Hematopoietic multipotent progenitor cell treated with erythropoietin and hydrocortisone succinate and interleukin-3 and kit ligand, for 6 days (in vitro differentiated cells): ENCODE measurements around the gene TEAD4.
A peak's percentile ranks its signal among the peaks of the same experiment; 100 is the strongest.

Source experiments
- DNase-seq: peaks from one replicate; pipeline ENCODE4 v3.0.0-alpha.2; 2015

Gene TEAD4

GRCh38 chr12:3034067-3034750 lies 75.0 kb downstream of the TEAD4 start:
- DNase-seq, result peak; percentile 82

- DNase-seq, result no peak
These were observed 76.0 kb downstream of the TEAD4 start for GRCh38 chr12:3035171-3035570.

- DNase-seq, result peak; percentile 20
These were observed 76.9 kb downstream of the TEAD4 start for GRCh38 chr12:3035815-3036702.

- DNase-seq, result no peak
These were observed 77.9 kb downstream of the TEAD4 start for GRCh38 chr12:3036901-3037600.

GRCh38 chr12:3038166-3038565 lies 79.0 kb downstream of the TEAD4 start:
- DNase-seq, result no peak

GRCh38 chr12:3038926-3039510 lies 79.8 kb downstream of the TEAD4 start:
- DNase-seq, result no peak

- DNase-seq, result no peak
These were observed 80.9 kb downstream of the TEAD4 start for GRCh38 chr12:3040026-3040656.

- DNase-seq, result no peak
These were observed 81.7 kb downstream of the TEAD4 start for GRCh38 chr12:3040663-3041544.

- DNase-seq, result peak; percentile 89
These were observed 82.5 kb downstream of the TEAD4 start for GRCh38 chr12:3041558-3042164.

- DNase-seq, result peak; percentile 34
These were observed 83.2 kb downstream of the TEAD4 start for GRCh38 chr12:3042394-3042793.

GRCh38 chr12:3042826-3043225 lies 83.6 kb downstream of the TEAD4 start:
- DNase-seq, result no peak

- DNase-seq, result no peak
These were observed 84.2 kb downstream of the TEAD4 start for GRCh38 chr12:3043406-3043805.

GRCh38 chr12:3044141-3044630 lies 85.0 kb downstream of the TEAD4 start:
- no peak for DNase-seq

GRCh38 chr12:3045494-3045893 lies 86.3 kb downstream of the TEAD4 start:
- DNase-seq, result no peak

- DNase-seq, result no peak
These were observed 86.8 kb downstream of the TEAD4 start for GRCh38 chr12:3045989-3046388.

GRCh38 chr12:3046441-3047200 lies 87.4 kb downstream of the TEAD4 start:
- no peak for DNase-seq

GRCh38 chr12:3047961-3048360 lies 88.8 kb downstream of the TEAD4 start:
- no peak for DNase-seq

GRCh38 chr12:3048540-3048939 lies 89.3 kb downstream of the TEAD4 start:
- DNase-seq, result no peak

GRCh38 chr12:3049176-3049575 lies 90.0 kb downstream of the TEAD4 start:
- DNase-seq, result no peak

- no peak for DNase-seq
These were observed 90.5 kb downstream of the TEAD4 start for GRCh38 chr12:3049611-3050249.
